Measurements from ENCODE around the gene FAM83D.

The FAM83D gene

GRCh38 chr20:38926142-38926933 lies at the start of gene FAM83D:
Gene FAM83D (plus strand): TSS chr20:38926417. CDS start chr20:38926443, 26 bp downstream.
- peak; percentile 99 for DNase-seq

GRCh38 chr20:38877483-38877882 lies 48.7 kb upstream of the FAM83D start:
- no peak for DNase-seq

GRCh38 chr20:38878866-38879265 lies 47.4 kb upstream of the FAM83D start:
- DNase-seq, result peak; percentile 56

- DNase-seq, result no peak
Observed at GRCh38 chr20:38880952-38881735, 45.1 kb upstream of the FAM83D start.

GRCh38 chr20:38881806-38882440 lies 44.3 kb upstream of the FAM83D start:
- DNase-seq, result no peak

GRCh38 chr20:38882600-38882999 lies 43.6 kb upstream of the FAM83D start:
- no peak for DNase-seq

GRCh38 chr20:38883081-38883980 lies 42.9 kb upstream of the FAM83D start:
- DNase-seq, result no peak

- DNase-seq, result no peak
Observed at GRCh38 chr20:38883981-38884733, 42.1 kb upstream of the FAM83D start.

- no peak for DNase-seq
Observed at GRCh38 chr20:38885357-38885756, 40.9 kb upstream of the FAM83D start.

- no peak for DNase-seq
Observed at GRCh38 chr20:38888059-38888831, 38.0 kb upstream of the FAM83D start.

- DNase-seq, result no peak
Observed at GRCh38 chr20:38889050-38889449, 37.2 kb upstream of the FAM83D start.

GRCh38 chr20:38889792-38890496 lies 36.3 kb upstream of the FAM83D start:
- no peak for DNase-seq

- no peak for DNase-seq
Observed at GRCh38 chr20:38890497-38890818, 35.8 kb upstream of the FAM83D start.

GRCh38 chr20:38892091-38892981 lies 33.9 kb upstream of the FAM83D start:
- no peak for DNase-seq

- DNase-seq, result no peak
Observed at GRCh38 chr20:38893056-38893564, 33.1 kb upstream of the FAM83D start.

GRCh38 chr20:38893565-38894090 lies 32.6 kb upstream of the FAM83D start:
- peak; percentile 75 for DNase-seq

- DNase-seq, result no peak
Observed at GRCh38 chr20:38894091-38894847, 31.9 kb upstream of the FAM83D start.
